ENCODE results near the gene AMIGO1.
"Not testable (repeated sequence)": the region's sequence is repeated elsewhere in the genome, so short reads cannot be mapped to it uniquely, and the experiment has no call there.

DNA sequence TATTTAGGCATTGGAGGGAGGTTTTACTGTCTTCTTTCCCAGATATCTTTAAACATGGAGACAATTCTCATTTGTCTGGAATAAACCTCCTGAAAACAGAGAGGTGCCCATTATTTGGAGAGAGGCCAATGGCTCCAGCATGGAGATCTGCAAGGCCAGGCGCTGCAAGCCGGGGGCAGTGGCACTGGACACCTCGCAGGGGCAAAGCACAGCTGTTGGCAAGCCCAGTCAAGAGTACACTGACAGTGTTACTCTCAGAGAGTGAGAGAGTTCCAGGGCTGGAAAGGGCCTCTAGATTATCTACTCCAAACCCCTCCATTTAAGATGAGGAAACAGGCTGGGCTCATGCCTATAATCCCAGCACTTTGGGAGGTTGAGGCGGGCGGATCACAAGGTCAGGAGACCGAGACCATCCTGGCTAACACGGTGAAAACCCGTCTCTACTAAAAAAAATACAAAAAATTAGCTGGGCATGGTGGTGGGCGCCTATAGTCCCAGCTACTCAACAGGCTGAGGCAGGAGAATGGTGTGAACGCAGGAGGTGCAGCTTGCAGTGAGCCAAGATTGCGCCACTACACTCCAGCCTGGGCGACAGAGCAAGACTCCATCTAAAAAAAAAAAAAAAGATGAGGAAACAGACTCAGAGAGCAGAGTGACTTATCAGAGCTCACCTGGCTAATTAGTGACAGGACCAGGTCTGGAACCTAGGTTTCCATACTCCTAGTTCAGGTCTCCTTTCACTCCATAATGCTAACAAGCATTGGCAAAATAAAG is 36.1 kb downstream of the AMIGO1 start:
- TF ChIP-seq, protein P1, sequence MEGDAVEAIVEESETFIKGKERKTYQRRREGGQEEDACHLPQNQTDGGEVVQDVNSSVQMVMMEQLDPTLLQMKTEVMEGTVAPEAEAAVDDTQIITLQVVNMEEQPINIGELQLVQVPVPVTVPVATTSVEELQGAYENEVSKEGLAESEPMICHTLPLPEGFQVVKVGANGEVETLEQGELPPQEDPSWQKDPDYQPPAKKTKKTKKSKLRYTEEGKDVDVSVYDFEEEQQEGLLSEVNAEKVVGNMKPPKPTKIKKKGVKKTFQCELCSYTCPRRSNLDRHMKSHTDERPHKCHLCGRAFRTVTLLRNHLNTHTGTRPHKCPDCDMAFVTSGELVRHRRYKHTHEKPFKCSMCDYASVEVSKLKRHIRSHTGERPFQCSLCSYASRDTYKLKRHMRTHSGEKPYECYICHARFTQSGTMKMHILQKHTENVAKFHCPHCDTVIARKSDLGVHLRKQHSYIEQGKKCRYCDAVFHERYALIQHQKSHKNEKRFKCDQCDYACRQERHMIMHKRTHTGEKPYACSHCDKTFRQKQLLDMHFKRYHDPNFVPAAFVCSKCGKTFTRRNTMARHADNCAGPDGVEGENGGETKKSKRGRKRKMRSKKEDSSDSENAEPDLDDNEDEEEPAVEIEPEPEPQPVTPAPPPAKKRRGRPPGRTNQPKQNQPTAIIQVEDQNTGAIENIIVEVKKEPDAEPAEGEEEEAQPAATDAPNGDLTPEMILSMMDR (IDR thresholded peaks at IDR 0.05): not testable (repeated sequence)
- not testable (repeated sequence) for TF ChIP-seq POLR2AphosphoS5 (IDR thresholded peaks at IDR 0.05)
